HFF-Myc (cell line): ENCODE data around the gene CDCP2.

Source experiments
- DNase-seq: peaks from one replicate; pipeline ENCODE4 v3.0.0-alpha.2; 2011; ENCODE audit warnings: low read depth; ENCODE audit errors: extremely low read depth
- H3K4me3 ChIP-seq: replicated peaks from 2 replicates; pipeline ENCODE4 v1.5.1; 2011; ENCODE audit warnings: low read depth, mild to moderate bottlenecking, control low read depth, low read length
- TF ChIP-seq, protein P1 (sequence below): IDR thresholded peaks from 2 replicates; pipeline ENCODE4 v1.5.1; 2012; ENCODE audit warnings: mild to moderate bottlenecking, low read depth, low read length, control low read depth; ENCODE audit errors: missing control alignments

The CDCP2 gene

DNA sequence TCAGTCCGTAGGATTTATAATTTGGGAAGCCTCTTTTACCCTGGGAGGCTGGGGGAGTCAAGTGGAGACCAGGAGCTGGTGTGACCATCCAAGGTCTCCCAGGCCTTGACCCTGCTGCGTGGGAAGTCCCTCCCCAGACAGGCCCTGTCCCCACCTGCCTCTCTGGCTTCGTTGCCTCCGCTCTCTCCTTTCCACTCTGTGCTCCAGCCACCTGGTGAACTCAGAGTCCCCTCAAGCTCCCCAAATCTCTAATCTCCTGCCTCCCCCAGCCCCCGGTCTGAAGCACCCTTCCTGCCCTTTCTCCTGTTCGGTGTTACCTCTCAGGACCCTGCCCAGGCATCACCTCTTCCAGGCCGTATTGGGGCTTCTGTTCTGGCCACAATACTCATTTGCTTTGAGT, 27.9 kb downstream of the CDCP2 start:
- TF ChIP-seq, protein P1, sequence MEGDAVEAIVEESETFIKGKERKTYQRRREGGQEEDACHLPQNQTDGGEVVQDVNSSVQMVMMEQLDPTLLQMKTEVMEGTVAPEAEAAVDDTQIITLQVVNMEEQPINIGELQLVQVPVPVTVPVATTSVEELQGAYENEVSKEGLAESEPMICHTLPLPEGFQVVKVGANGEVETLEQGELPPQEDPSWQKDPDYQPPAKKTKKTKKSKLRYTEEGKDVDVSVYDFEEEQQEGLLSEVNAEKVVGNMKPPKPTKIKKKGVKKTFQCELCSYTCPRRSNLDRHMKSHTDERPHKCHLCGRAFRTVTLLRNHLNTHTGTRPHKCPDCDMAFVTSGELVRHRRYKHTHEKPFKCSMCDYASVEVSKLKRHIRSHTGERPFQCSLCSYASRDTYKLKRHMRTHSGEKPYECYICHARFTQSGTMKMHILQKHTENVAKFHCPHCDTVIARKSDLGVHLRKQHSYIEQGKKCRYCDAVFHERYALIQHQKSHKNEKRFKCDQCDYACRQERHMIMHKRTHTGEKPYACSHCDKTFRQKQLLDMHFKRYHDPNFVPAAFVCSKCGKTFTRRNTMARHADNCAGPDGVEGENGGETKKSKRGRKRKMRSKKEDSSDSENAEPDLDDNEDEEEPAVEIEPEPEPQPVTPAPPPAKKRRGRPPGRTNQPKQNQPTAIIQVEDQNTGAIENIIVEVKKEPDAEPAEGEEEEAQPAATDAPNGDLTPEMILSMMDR, result no peak
- DNase-seq, result no peak
- H3K4me3 ChIP-seq, result no peak overlapping the region

DNA sequence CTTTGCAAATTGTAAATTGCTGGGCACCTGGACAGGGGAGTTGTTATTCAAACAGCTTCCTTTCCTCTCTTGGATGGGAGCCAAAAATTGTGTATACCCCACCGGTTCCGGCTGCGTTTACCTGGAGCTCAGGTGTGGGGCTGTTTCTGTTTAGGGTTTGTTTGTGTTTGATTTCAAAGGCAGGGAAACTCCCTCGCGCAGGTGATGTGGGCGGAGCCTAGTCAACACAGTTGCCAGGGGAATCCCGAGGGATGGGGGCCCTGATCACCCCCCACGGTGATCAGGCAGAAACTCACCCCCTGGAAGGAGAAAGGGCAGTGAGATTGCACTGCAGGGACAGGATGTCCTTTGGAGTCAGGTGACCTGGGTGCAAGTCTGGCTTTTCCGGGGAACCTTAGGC, 28.3 kb downstream of the CDCP2 start:
- H3K4me3 ChIP-seq, result no peak overlapping the region
- TF ChIP-seq, protein P1, result no peak
- no peak for DNase-seq

DNA sequence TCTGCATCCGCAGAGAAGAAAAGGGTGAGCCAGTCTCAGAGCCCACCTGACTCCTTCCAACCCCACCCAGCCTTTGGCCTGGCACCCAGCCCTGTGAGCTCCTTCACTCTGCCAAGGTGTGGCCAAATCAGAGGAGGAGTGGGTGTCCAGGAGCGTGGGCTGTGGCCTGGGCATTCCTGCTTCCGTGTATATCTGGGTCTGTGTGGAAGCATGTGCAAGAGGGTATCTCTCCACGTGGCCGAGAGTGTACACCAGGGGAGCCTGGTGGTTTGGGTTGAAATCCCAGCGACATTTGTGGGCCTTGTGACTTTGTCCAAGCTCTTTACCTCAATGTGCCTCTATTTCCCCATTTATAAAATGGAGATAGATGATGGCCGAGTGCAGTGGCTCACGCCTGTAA, 29.8 kb downstream of the CDCP2 start:
- no peak overlapping the region for H3K4me3 ChIP-seq
- DNase-seq, result no peak
- TF ChIP-seq, protein P1, result no peak

DNA sequence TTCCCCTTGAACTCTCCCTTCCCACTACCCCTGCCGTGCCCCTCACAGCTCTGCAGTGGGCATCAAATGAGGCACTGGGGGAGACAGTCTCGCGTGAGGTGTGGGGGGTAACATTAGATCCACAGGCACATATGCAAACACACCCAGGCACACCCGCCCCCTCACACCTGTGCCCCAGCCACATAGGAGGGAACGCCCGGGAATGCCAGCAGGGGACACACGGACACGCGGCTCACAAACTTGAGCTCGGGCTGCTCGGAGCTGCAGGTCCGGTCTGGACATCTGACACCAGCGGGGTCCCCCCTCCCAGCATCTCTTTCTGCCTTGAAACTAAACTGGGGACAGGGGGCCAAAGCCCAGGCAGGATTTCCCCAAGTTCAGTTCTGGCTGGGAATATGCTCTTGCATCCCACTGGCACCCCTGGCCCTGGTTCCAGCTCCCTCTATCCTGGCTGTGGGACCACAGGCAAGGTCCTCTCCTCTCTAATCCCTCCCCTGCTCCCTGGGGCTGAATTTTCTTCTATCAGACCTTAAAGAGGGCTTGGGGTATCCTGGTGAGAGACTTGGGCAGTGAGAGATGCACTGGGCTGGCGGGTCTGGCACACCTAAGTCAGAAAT, 30.6 kb downstream of the CDCP2 start:
- TF ChIP-seq, protein P1, result no peak
- no peak for DNase-seq
- no peak overlapping the region for H3K4me3 ChIP-seq

DNA sequence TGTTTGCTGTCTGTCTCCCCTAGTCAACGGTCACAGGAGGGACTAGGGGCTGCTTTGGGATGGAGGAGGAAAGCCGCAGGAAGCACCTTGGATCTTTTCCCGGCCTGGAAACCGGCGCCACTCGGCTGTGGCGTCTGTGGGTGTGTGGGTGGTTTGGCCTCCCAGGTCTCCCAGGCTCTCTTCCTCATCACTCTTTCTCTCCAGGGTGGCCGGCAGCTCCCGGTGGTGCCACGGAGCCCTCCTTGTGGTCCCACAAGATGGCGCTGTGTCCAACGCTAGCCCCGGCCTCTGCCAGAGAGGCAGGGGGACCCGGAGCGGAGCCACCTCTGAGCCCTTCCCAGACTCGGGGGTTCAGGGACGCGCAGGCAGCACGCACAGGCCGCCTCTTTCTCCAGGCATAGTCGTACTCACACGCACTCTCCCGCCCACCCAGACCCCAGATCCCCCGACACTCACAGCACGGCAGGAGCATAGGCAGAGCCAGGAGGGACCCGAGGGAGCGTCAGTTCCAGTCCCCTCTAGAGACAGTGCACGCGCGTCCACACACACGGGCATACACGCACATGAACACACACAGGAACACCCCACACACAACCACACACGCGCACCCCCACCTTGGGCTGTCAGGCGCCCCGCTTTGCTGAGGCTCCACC, 31.2 kb downstream of the CDCP2 start:
- peak; percentile 27 for DNase-seq
- H3K4me3 ChIP-seq, result no peak overlapping the region
- TF ChIP-seq, protein P1, result peak; percentile 77

DNA sequence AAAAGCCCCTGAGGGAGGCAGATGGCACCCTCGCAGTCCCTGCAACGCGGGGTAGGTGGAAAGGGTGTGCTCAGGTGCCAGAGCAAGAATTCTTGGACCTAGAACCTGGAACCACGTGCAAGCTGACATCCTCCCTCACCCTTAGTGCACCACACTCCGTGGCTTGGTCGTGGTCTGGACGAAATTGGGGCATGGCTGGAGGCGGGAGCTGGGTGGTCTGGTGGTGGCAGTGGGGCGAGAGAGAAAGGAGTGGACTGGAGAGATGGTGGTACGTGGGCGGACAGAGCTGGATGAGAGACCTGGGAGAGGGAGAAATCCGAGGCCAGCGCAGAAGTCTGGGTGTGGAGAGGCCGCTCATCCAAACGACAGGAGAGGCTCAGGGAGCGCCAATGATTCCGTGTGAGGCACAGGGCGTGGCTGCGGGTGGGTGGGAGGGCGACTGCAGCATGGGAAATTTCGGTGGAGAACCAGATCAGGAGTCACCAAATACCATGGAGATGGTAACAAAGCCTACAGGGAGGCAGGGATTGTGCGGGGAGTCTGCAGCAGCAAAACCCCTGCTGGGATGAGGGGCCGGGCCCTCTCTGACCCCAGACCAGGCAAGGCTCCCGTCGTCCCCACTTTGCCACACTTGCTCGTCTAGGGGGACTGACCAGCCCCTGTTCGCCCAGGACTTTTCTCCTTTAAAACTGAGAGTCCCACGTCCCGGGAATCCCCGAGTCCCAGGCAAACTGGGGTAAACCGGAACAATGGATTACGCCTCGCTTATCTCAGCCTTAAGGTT, 31.9 kb downstream of the CDCP2 start:
- no peak for DNase-seq
- TF ChIP-seq, protein P1, result no peak
- no peak overlapping the region for H3K4me3 ChIP-seq
